Urothelium cell line (cell line): ENCODE measurements around the gene EHD1.

Experiments
- DNase-seq: peaks from one replicate; pipeline ENCODE4 v3.0.0; 2011; ENCODE audit warnings: low spot score, mixed read lengths
- FAIRE-seq: peaks from 2 replicates; lab custom pipeline; 2011; peaks lifted over from hg19 to GRCh38; lab: Jason Lieb, UNC

Gene EHD1

DNA sequence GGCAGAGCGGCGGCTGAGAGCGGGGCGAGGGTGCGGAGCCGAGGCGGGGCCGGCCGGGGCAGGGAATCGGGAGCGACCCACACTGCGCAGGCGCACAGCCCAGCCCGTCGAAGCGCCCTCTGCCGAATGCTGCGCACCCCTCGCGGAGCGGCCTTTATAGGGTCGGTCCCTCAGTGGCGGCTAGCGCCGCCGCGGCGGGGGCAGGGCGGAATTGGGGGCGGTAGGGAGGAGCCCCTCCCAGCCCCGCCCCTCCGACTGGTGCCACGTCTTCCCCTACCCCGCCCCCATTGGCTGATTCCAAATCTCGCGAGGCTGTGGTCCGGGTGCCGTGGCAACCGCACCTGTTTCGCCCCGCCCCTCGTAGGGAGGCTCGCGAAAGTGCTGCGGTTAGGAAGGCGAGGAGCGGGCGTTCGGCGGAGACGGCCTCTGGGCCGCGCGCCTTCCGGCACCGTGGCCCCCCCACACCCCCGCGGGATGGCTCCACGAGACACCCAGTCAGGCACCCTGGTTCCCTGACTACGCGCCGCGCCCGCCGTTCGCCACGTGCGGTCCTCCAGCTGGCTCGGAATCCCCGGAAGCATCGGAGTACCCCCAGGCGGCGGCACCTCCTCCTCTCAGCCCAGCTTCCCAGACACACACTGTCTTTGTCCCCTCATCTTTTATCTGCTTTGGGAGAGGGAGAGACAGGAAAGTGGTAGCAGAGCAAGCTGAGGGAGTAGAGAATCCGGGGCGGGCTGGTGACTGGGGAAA is at the start of gene EHD1:
EHD1 (minus strand) TSS at position 128 of the 750 bp plus-strand sequence. CDS start 157 bp downstream, outside the sequence.
- peak; percentile 92 for FAIRE-seq

DNA sequence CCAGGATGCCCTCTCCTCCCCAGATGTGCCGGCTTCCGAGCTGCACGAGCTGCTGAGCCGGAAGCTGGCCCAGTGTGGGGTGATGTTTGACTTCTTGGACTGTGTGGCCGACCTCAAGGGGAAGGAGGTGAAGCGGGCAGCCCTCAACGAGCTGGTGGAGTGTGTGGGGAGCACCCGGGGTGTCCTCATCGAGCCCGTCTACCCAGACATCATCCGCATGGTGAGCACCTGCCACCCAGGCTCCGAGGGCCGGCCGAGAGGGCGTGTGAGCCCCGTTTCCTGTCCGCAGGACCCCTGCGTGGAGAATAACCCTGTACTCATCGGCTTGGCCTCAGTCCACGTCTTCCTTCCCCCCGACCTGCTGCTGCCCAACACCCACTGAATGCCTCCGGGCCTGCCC is 48.3 kb upstream of the EHD1 start:
- FAIRE-seq (no peak), DNase-seq (no peak)

More for the DNA sequence above, at the start of gene EHD1:
- peak; percentile 99 for DNase-seq

GRCh38 chr11:64925536-64926436 is 47.4 kb upstream of the EHD1 start:
- no peak for FAIRE-seq
- no peak for DNase-seq

GRCh38 chr11:64924910-64925284 is 46.5 kb upstream of the EHD1 start:
- peak; percentile 32 for DNase-seq
- FAIRE-seq: no peak

DNA sequence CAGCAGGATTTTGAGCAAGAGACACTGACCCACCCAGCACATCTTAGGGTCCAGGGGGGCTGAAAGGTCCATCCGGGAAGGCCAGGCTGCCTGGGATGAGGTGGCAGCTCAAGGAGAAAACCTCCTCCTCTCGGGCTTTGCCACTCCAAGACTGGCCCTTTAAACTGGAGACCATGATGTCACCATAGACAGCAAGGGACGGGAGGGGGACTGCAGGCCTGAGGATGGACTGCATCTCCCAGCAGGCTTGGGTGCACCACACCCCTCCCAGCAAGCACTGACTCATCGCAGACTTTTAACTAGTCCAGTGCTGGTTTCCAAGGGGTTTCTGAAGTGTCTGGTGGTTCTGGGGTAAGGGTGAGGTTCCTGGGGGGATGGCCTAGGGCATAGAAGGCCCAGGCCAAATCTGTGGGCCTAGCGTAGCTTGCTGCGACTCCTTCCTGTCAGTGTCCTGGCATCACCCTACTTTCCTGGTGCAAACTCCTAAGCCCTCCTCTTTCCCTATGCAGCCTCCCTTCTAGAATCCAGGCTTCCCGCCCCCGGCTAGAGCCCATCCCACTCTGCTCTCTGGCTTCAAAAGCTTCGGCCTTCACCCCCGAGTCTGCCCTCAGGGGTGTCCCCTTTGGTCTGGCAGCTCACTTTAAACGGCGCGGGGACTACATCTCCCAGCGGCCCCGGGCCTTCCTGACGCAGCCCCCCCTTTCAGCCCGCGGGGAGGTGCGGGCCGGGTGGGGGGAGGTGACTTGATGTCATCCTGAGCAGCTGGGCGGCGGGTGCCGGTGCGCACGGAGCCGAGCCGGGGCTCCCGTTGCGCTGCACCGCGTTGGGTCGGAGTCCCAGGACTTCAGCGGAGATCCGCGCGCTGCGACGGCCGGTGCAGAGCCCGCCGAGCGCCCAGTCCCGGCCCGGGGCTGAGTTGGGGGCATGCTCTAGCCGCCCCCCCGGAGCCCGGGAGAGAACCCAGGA is 45.8 kb upstream of the EHD1 start, which contains the start of gene PPP2R5B:
PPP2R5B (plus strand) TSS at position 746 of the 966 bp plus-strand sequence. CDS start 1,046 bp downstream, outside the sequence.
- peak; percentile 98 for DNase-seq
- FAIRE-seq: peak; percentile 66

DNA sequence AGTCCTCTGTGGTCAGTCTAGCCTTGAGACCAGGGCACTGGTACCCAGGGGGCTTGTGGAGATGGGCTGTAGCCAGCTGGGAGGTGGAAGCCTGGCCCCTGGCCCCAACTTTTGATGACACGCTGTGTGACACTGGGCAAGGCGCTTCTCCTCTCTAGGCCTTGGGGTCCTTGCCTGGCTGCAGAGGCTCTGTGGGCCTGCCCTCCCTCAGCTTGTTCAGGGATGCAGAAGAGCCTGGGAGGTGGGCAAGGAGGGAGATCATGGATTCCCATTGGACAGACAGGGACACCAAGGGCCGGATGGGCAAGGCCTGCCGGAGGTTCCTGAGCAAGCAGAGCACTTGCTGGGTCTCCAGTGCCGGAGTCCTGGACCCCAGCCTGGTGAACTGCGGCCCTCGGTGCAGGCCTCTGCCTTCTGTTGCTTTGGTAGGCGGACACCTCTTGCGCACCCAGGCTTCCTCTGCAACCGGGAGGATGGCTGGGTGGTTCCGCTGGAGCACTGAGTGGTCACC is 44.8 kb upstream of the EHD1 start:
- DNase-seq (no peak), FAIRE-seq (no peak)

DNA sequence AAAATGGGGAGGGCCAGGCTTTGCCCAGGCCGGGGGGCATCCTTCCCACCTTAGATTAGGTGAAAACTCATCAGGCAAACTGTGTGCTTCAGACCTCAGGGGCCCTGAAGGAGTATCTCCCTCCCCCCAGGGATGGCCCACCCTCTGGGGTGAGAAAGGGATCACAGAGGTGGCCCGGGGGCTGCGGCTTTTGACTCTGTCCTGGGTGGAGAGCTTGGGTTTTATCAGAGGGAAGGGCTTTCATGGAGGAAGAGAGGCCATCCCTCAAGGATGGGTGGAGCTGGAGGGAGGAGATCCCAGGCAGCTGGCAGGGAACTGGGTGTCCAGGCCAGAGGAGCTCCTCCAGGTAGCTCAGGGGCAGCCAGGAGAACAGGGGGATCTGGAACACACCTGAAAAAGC is 43.0 kb upstream of the EHD1 start:
- DNase-seq: no peak
- FAIRE-seq: no peak

DNA sequence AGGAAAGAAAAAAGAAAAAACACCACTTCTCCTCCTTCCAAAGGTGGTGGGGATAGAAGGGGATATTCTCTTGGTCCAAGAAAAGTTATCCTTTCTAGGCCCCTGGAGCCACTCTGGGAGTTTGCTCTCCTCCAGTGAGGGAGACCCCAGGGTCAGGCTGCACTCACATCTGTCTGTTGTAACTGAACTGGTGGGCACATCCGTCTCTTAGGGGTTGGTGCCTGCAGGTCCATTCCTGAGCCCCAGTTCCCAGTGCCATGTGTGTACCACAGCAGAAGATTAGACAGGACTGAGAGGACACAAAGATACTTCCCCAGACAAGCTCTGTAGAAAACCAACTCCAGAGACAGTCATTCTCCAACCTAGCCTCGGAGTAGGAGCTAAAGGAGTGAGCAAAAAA is 41.7 kb upstream of the EHD1 start:
- no peak for DNase-seq
- no peak for FAIRE-seq

DNA sequence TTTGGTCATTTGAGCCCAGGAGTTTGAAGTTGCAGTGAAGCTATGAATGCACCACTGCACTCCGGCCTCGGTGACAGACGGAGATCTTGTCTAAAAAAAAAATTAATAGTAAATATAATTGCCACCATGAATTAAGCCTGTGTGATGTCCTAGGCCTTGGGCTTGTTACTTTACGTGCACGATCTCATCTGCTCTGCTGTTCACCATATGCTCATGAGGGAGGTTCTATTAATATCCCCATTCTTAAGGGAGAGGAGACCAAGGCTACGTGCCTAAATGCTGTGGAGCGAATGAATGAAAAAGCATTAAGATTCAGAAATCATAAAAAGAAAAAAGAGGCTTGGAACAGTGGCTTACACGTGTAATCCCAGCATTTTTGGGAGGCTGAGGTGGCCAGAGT is 41.2 kb upstream of the EHD1 start:
- DNase-seq: no peak
- no peak for FAIRE-seq

DNA sequence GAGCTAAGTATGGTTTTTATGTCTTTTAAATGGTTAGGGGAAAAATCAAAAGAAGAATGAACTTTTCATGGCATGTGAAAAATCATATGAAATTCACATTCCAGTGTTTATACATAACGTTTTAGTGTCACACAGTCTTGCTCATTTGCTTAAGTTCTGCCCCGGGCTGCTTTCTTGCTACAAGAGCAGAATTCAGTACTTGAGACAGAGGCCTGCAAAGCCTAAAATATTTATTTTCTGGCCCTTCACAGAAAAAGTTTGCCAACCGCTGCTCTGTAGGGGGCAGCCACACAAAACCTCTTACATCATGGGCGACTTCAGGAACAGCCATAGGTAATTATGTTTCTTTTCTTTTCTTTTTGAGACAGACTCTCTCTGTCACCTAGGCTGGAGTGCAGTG is 39.6 kb upstream of the EHD1 start:
- no peak for DNase-seq

GRCh38 chr11:64917663-64917995 is 39.2 kb upstream of the EHD1 start:
- no peak for DNase-seq
- no peak for FAIRE-seq

More for the DNA sequence above, 39.6 kb upstream of the EHD1 start:
- no peak for FAIRE-seq

GRCh38 chr11:64916775-64917662 is 38.6 kb upstream of the EHD1 start, which contains the start of gene ATG2A:
Gene ATG2A (minus strand): TSS chr11:64917209. CDS start chr11:64917135, 74 bp downstream.
- FAIRE-seq: peak; percentile 88
- peak; percentile 98 for DNase-seq

GRCh38 chr11:64916040-64916774 is 37.8 kb upstream of the EHD1 start:
- DNase-seq (peak; percentile 44), FAIRE-seq (no peak)

DNA sequence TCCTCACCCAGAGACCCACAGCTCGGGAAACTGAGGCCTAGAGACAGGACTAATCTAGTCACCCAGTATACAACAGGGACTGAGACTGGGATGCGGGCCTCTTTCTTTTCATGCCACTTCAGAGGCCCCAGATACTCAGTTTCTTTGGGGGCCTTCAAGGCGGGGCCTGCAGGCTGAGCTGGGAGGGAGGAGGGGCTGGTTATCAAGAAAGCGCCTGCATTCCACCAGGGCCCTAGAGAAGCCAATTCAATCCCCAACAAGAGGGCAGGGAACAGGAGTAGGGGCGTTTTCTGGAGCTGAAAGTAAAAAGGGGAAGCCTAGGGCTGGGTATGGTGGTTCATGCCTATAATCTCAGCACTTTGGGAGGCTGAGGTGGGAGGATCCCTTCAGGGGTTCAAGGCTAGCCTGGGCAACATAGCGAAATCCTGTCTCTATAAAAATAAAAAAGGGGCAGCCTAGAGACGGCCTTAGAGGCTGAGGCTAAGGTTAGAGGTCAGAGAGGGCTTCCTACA is 37.0 kb upstream of the EHD1 start:
- FAIRE-seq (no peak), DNase-seq (no peak)

- no peak for DNase-seq
- FAIRE-seq: no peak
Observed at GRCh38 chr11:64914123-64914522, 35.7 kb upstream of the EHD1 start.

GRCh38 chr11:64913171-64913727 is 34.8 kb upstream of the EHD1 start:
- no peak for DNase-seq
- FAIRE-seq: no peak

DNA sequence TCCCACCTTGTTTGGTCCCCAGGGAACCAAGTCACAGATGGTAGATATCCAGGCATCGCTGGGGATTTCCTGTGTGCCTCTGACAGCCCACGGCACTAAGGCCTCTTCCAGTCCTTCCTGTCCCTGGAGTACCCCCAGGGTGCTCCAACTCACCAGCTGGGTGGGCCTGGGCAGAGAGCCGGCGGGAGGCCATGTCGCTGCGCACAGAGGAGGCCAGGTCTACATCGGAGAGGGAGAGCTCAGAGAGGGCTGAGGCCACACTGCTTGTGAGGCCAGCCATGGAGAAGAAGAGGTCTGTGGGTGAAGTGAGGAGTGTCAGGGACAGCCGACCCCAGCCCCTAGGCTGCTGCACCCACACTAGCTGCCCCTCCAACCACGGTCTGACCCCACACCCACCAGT is 33.3 kb upstream of the EHD1 start:
- DNase-seq (no peak), FAIRE-seq (no peak)

DNA sequence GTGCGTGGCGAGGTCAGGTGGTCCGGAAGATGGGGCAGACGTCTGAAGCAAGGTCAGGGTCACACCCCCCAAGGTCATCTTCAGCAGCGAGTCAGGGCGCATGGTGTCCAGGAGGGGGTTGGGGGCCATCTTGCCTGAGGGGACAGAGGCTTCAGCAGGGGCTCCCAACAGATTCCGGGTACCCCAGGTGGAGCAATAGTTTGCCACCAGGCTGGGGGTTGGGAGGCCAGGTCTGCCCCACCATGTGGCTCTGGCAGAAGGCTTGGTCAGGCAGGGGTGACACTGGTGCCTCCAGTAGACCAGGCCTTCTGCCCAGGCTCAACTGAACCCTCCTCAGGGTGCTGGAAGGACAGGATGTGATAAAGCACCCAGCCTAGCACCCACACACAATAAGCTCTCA is 32.7 kb upstream of the EHD1 start:
- DNase-seq (no peak), FAIRE-seq (no peak)
